GM23338 (cell line): ENCODE measurements around the gene C1orf174. TPM values are rescaled to one million over a fixed set of nuclear protein-coding genes. Genes with fewer than 3 reads are reported as not detected.

Experiments used
- ATAC-seq: fragments of 200-7000 bp; cut with Tn5 transposase; 3 replicates; pipeline ENCODE4 v1.9.1; 2020
- DNase-seq: peaks from one replicate; pipeline ENCODE4 v3.0.0-alpha.2; 2015; ENCODE audit warnings: low spot score
- H2AFZ ChIP-seq: fragments of 200-600 bp; sonication (generic); 2 replicates; pipeline ENCODE4 v1.8.0; 2016; ENCODE audit warnings: antibody characterized with exemption, mild to moderate bottlenecking, moderate library complexity
- H3F3A ChIP-seq: fragments of 200-600 bp; sonication (generic); replicated peaks from 2 replicates; pipeline ENCODE4 v1.8.0; 2017; ENCODE audit warnings: antibody characterized with exemption, mixed run types, low read depth
- H3K27ac ChIP-seq: fragments of 200-600 bp; sonication (generic); 2 replicates; pipeline ENCODE4 v1.6.1; 2016; ENCODE audit warnings: low read depth
- H3K27me3 ChIP-seq: fragments of 200-600 bp; sonication (generic); 2 replicates; pipeline ENCODE4 v1.8.0; 2016; ENCODE audit warnings: mild to moderate bottlenecking, mixed run types, moderate library complexity; ENCODE audit not compliant: insufficient read depth
- H3K36me3 ChIP-seq: fragments of 200-600 bp; sonication (generic); 2 replicates; pipeline ENCODE4 v1.8.0; 2016; ENCODE audit warnings: mild to moderate bottlenecking; ENCODE audit not compliant: insufficient read depth
- H3K4me1 ChIP-seq: fragments of 200-600 bp; sonication (generic); 2 replicates; pipeline ENCODE4 v1.8.0; 2016; ENCODE audit warnings: mild to moderate bottlenecking, moderate library complexity; ENCODE audit not compliant: insufficient read depth
- H3K4me2 ChIP-seq: fragments of 200-600 bp; sonication (generic); 2 replicates; pipeline ENCODE4 v1.7.1; 2017; ENCODE audit warnings: mixed run types
- H3K4me3 ChIP-seq: fragments of 200-600 bp; sonication (generic); 2 replicates; pipeline ENCODE4 v1.6.1; 2016; ENCODE audit warnings: mixed run types
- H3K79me2 ChIP-seq: fragments of 200-600 bp; sonication (generic); replicated peaks from 2 replicates; pipeline ENCODE4 v1.8.0; 2017; ENCODE audit warnings: mild to moderate bottlenecking; ENCODE audit not compliant: insufficient read depth
- H3K9me2 ChIP-seq: fragments of 200-600 bp; sonication (generic); 2 replicates; pipeline ENCODE4 v1.8.0; 2017; ENCODE audit not compliant: insufficient read depth
- H4K20me1 ChIP-seq: fragments of 200-600 bp; sonication (generic); replicated peaks from 2 replicates; pipeline ENCODE4 v1.8.0; 2017; ENCODE audit warnings: mild to moderate bottlenecking; ENCODE audit not compliant: insufficient read depth
- H3K27ac Mint-ChIP-seq: 2 replicates; pipeline ENCODE4 v1.8.0; 2020; ENCODE audit warnings: inconsistent platforms, mild to moderate bottlenecking, moderate library complexity, mixed read lengths
- H3K27me3 Mint-ChIP-seq: 3 replicates; pipeline ENCODE4 v1.8.0; 2022; ENCODE audit warnings: low read depth, mild to moderate bottlenecking, moderate library complexity, mixed read lengths, inconsistent platforms; ENCODE audit not compliant: insufficient read depth, poor library complexity
- H3K36me3 Mint-ChIP-seq: 3 replicates; pipeline ENCODE4 v1.8.0; 2021; ENCODE audit warnings: low read depth, mild to moderate bottlenecking, inconsistent platforms, moderate library complexity, mixed read lengths
- H3K4me1 Mint-ChIP-seq: 3 replicates; pipeline ENCODE4 v1.8.0; 2020; ENCODE audit warnings: mild to moderate bottlenecking, inconsistent platforms, mixed read lengths
- H3K4me3 Mint-ChIP-seq: 3 replicates; pipeline ENCODE4 v1.8.0; 2021; ENCODE audit warnings: moderate library complexity, mild to moderate bottlenecking, inconsistent platforms, mixed read lengths
- H3K9me3 Mint-ChIP-seq: 3 replicates; pipeline ENCODE4 v1.8.0; 2020; ENCODE audit warnings: moderate library complexity, mild to moderate bottlenecking, inconsistent platforms, mixed read lengths
- CTCF ChIP-seq, 2 experiments: fragments of 200-600 bp in 1 of 2; sonication (generic) in 1 of 2; conservative IDR thresholded peaks; 2 replicates each; pipeline versions ENCODE4 v1.5.1 to v1.6.1; 2016 to 2017; ENCODE audit warnings: antibody characterized with exemption in 2 of 2, low read depth in 2 of 2, mild to moderate bottlenecking in 2 of 2, moderate library complexity in 1 of 2
- ETS1 ChIP-seq: IDR thresholded peaks from 2 replicates; pipeline ENCODE4 v1.6.1; 2016; ENCODE audit warnings: antibody characterized with exemption
- EZH2 ChIP-seq: fragments of 200-600 bp; sonication (generic); IDR thresholded peaks from one replicate; pipeline ENCODE4 v1.8.0; 2017; ENCODE audit warnings: antibody characterized with exemption, mild to moderate bottlenecking, low read depth; ENCODE audit not compliant: unreplicated experiment
- EZH2phosphoT487 ChIP-seq: fragments of 200-600 bp; sonication (generic); IDR thresholded peaks from one replicate; pipeline ENCODE4 v1.8.1; 2018; ENCODE audit warnings: antibody characterized with exemption; ENCODE audit not compliant: unreplicated experiment
- NANOG ChIP-seq: IDR thresholded peaks from 2 replicates; pipeline ENCODE4 v1.6.1; 2016; ENCODE audit warnings: antibody characterized with exemption, borderline replicate concordance
- POLR2AphosphoS5 ChIP-seq: IDR thresholded peaks from 2 replicates; pipeline ENCODE4 v1.6.1; 2016; ENCODE audit warnings: antibody characterized with exemption, low read depth
- REST ChIP-seq: IDR thresholded peaks from one replicate; pipeline ENCODE4 v1.6.1; 2018; ENCODE audit warnings: antibody characterized with exemption; ENCODE audit not compliant: unreplicated experiment
- STAT1 ChIP-seq: IDR thresholded peaks from one replicate; pipeline ENCODE4 v1.6.1; 2016; ENCODE audit warnings: antibody characterized with exemption; ENCODE audit not compliant: unreplicated experiment
- ZNF114 ChIP-seq: fragments of 250-450 bp; sonication (Bioruptor Pico); IDR thresholded peaks from 2 replicates; pipeline ENCODE4 v1.5.0; 2020; ENCODE audit warnings: mild to moderate bottlenecking, moderate library complexity
- ZNF331 ChIP-seq: fragments of 250-450 bp; sonication (Bioruptor Pico); IDR thresholded peaks from 2 replicates; pipeline ENCODE4 v1.5.0; 2020; ENCODE audit warnings: low read depth, mild to moderate bottlenecking, moderate library complexity
- ZNF462 ChIP-seq: fragments of 250-450 bp; sonication (Bioruptor Pico); IDR thresholded peaks from 2 replicates; pipeline ENCODE4 v1.5.0; 2020; ENCODE audit warnings: mild to moderate bottlenecking, moderate library complexity
- polyA plus RNA-seq: library from polyadenylated mRNA; unstranded; fragments of >200 nt; fragmentation: Nextera tagmentation; extraction: Ambion mirVana; gene quantifications from 2 replicates; pipeline ENCODE4 v1.2.1, GENCODE V29; 2016
- total RNA-seq: library from RNA; depleted of rRNA; stranded (reverse); fragments of >200 nt; shearing (Covaris generic); gene quantifications from 2 replicates; pipeline ENCODE4 v1.2.3, GENCODE V29; 2014

Gene C1orf174
- total and polyA plus RNA-seq, 2 experiments from 2014 or later: 28.5 to 28.7 TPM

GRCh38 chr1:3911981-3912808 is 12.1 kb upstream of the C1orf174 start:
- TF ChIP-seq ZNF462 (CRISPR knock-in tag): no peak
- no peak for TF ChIP-seq EZH2
- no peak for TF ChIP-seq POLR2AphosphoS5
- no peak for TF ChIP-seq CTCF (conservative IDR thresholded peaks at IDR 0.05; ENCODE audit: low read depth in 2 of 2)
- no peak for TF ChIP-seq ZNF114 (CRISPR knock-in tag)
- no peak for TF ChIP-seq ZNF331 (CRISPR knock-in tag)
- TF ChIP-seq NANOG: no peak
- TF ChIP-seq ETS1: no peak
- no peak for TF ChIP-seq STAT1
- no peak for TF ChIP-seq REST
- TF ChIP-seq EZH2phosphoT487: no peak
- H3K9me2 ChIP-seq: no peaks in the 10 kb centered on the region
- peaks cover 8% of the 10 kb centered on the region for H3K27me3 Mint-ChIP-seq
- no peak overlapping the region for H3K4me3 Mint-ChIP-seq
- DNase-seq (no peak), ATAC-seq (no peak)
- peaks cover 9% of the 10 kb centered on the region; the same call in 2 of the 3 replicates for H3K4me1 Mint-ChIP-seq
- no peaks in the 10 kb centered on the region for H3K36me3 ChIP-seq
- H3K27ac ChIP-seq: no peak overlapping the region
- no peak overlapping the region for H3K4me3 ChIP-seq
- H3K79me2 ChIP-seq: no peaks in the 10 kb centered on the region
- H3K4me2 ChIP-seq: no peak overlapping the region
- peaks cover 3% of the 10 kb centered on the region; the same call in 2 of the 3 replicates for H3K36me3 Mint-ChIP-seq
- no peak overlapping the region for H2AFZ ChIP-seq
- H3F3A ChIP-seq: no peaks in the 10 kb centered on the region
- peaks cover 16% of the 10 kb centered on the region for H3K9me3 Mint-ChIP-seq
- no peak overlapping the region for H3K27ac Mint-ChIP-seq
- no peaks in the 10 kb centered on the region for H4K20me1 ChIP-seq
- H3K4me1 ChIP-seq: no peaks in the 10 kb centered on the region
- no peaks in the 10 kb centered on the region for H3K27me3 ChIP-seq
